Fibroblast of the aortic adventitia (primary cell): ENCODE results near the gene C16orf89. TPM values are rescaled to one million over a fixed set of nuclear protein-coding genes. Genes with fewer than 3 reads are reported as not detected.
A peak's percentile ranks its signal among the peaks of the same experiment; 100 is the strongest.

Experiments used
- DNase-seq: peaks from one replicate; pipeline ENCODE4 v3.0.0-alpha.2; 2010; ENCODE audit warnings: low read depth
- H3K4me3 ChIP-seq: 2 replicates; pipeline ENCODE4 v1.5.1; 2011; ENCODE audit warnings: low read depth, mild to moderate bottlenecking, control low read depth, low read length, moderate library complexity
- CTCF ChIP-seq: IDR thresholded peaks from 2 replicates; pipeline ENCODE4 v1.5.1; 2011; ENCODE audit warnings: mild to moderate bottlenecking, low read length, control low read depth, inconsistent platforms; ENCODE audit not compliant: insufficient read depth
- total RNA-seq: library from RNA; depleted of rRNA; stranded (reverse); fragments of >200 nt; gene quantifications from 2 replicates; pipeline ENCODE4 v1.2.3, GENCODE V29; 2012; ENCODE audit warnings: low replicate concordance

The C16orf89 gene
- total RNA-seq, 1 donor, result 1.6 TPM

- DNase-seq, result no peak
- H3K4me3 ChIP-seq, result no peak overlapping the region
- TF ChIP-seq CTCF, result no peak
Measured at GRCh38 chr16:5026664-5027063, 39.1 kb downstream of the C16orf89 start.

DNA sequence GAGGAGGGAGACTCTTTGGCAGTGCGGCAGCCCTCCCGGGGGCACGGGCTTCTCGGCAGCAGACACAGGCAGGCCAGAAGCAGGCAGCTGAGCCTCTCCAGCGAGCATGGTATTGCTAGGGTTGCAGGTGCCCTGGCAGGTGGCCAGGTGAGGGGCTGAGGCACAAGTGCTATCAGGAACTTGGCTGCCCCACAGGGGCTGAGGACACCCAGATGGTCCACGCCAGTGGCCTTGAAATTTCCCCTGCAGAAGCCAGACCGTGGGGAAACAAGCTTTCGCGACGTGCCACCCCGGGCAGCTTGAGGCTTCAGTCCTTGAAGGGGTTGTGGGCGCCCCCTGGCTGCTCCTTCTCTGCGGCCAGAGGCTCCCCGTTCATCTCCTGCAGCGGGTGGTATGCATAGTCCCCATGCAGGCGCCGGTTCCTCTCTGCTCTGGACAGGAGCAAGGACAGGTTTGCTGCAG, 40.6 kb downstream of the C16orf89 start:
- peak; percentile 29 for TF ChIP-seq CTCF
- H3K4me3 ChIP-seq, result no peak overlapping the region
- no peak for DNase-seq

- H3K4me3 ChIP-seq, result no peak overlapping the region
- peak; percentile 17 for DNase-seq
- no peak for TF ChIP-seq CTCF
Measured at GRCh38 chr16:5024632-5025031, 41.1 kb downstream of the C16orf89 start.

DNA sequence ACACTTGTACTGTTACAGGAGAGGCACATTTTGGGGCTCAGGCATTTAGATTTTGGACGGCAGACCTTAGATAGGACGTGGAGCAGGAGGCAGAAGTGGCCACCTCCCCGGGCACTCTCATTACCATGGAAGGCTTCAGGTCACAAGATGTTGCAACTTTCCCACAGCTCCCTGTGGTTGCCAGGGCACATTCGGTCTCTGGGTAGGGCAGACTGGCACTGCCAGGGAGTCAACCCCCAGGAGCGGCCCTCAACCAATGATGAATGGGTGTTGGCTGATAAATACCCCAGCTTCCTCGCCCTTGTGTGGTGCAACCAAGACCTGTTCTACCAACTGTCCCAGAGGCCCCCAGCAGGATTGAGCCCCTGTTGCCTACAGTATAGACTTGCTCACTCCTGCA, 43.2 kb downstream of the C16orf89 start:
- DNase-seq, result no peak
- TF ChIP-seq CTCF, result no peak
- H3K4me3 ChIP-seq, result no peak overlapping the region

GRCh38 chr16:5020551-5020950, 45.2 kb downstream of the C16orf89 start:
- no peak for TF ChIP-seq CTCF
- DNase-seq, result no peak
- H3K4me3 ChIP-seq, result no peak overlapping the region

GRCh38 chr16:5019775-5020174, 46.0 kb downstream of the C16orf89 start:
- H3K4me3 ChIP-seq, result no peak overlapping the region
- DNase-seq, result no peak
- TF ChIP-seq CTCF, result no peak

- no peak for TF ChIP-seq CTCF
- no peak for DNase-seq
- no peak overlapping the region for H3K4me3 ChIP-seq
Measured at GRCh38 chr16:5018793-5019192, 47.0 kb downstream of the C16orf89 start.
